WTC11 (cell line): ENCODE data around the gene WNT9B. TPM values are rescaled to one million over a fixed set of nuclear protein-coding genes. Genes with fewer than 3 reads are reported as not detected.

ENCODE experiments used
- ATAC-seq: fragments of 200-7000 bp; cut with Tn5 transposase; 2 replicates; pipeline ENCODE4 v1.10.0; 2021; ENCODE audit warnings: mild to moderate bottlenecking, moderate library complexity
- CTCF ChIA-PET: fragments of 300-600 bp; sonication (Branson Sonifier 250); formaldehyde crosslinking; loops from one replicate; lab custom pipeline; 2021; ENCODE audit warnings: antibody characterized with exemption; lab: Charles Lee
- POLR2A ChIA-PET: fragments of 350-600 bp; sonication (Branson Sonifier 250); formaldehyde crosslinking; loops from one replicate; lab custom pipeline; 2021; ENCODE audit warnings: antibody characterized with exemption; lab: Charles Lee
- DNase-seq: peaks from one replicate; pipeline ENCODE4 v3.0.0; 2021; ENCODE audit warnings: low spot score
- H3K27ac Mint-ChIP-seq: 2 replicates; pipeline ENCODE4 v1.8.0; 2021; ENCODE audit warnings: mixed read lengths
- H3K27me3 Mint-ChIP-seq: 2 replicates; pipeline ENCODE4 v1.8.0; 2021; ENCODE audit warnings: low read depth, mild to moderate bottlenecking, moderate library complexity, mixed read lengths
- H3K36me3 Mint-ChIP-seq: 2 replicates; pipeline ENCODE4 v1.8.0; 2021; ENCODE audit warnings: mixed read lengths
- H3K4me1 Mint-ChIP-seq: 2 replicates; pipeline ENCODE4 v1.8.0; 2022; ENCODE audit warnings: mixed read lengths
- H3K4me3 Mint-ChIP-seq: 2 replicates; pipeline ENCODE4 v1.8.0; 2021; ENCODE audit warnings: mild to moderate bottlenecking, moderate library complexity, mixed read lengths
- H3K9me3 Mint-ChIP-seq: 2 replicates; pipeline ENCODE4 v1.8.0; 2021; ENCODE audit warnings: mixed read lengths
- CBFB ChIP-seq: sonication (generic); formaldehyde crosslinking; IDR thresholded peaks from 2 replicates; pipeline ENCODE4 v1.8.1; 2022; ENCODE audit warnings: mild to moderate bottlenecking, low read depth, missing genetic modification reagents
- EMX1 ChIP-seq: fragments of 250-450 bp; sonication (Bioruptor Pico); IDR thresholded peaks from 2 replicates; pipeline ENCODE4 v1.8.0; 2021; ENCODE audit warnings: mild to moderate bottlenecking
- FOXK1 ChIP-seq: sonication (generic); formaldehyde crosslinking; IDR thresholded peaks from 2 replicates; pipeline ENCODE4 v1.8.0; 2022; ENCODE audit warnings: mild to moderate bottlenecking, moderate library complexity, missing genetic modification reagents
- MXD4 ChIP-seq: fragments of 250-450 bp; sonication (Bioruptor Pico); IDR thresholded peaks from 2 replicates; pipeline ENCODE4 v1.8.0; 2021; ENCODE audit warnings: mild to moderate bottlenecking, moderate library complexity, borderline replicate concordance
- NFATC4 ChIP-seq: fragments of 250-450 bp; sonication (Bioruptor Pico); IDR thresholded peaks from 2 replicates; pipeline ENCODE4 v1.9.0; 2021; ENCODE audit warnings: mild to moderate bottlenecking
- NFE2L1 ChIP-seq: sonication (generic); formaldehyde crosslinking; IDR thresholded peaks from 2 replicates; pipeline ENCODE4 v1.8.1; 2023; ENCODE audit warnings: missing genetic modification reagents
- NFYB ChIP-seq: sonication (generic); formaldehyde crosslinking; conservative IDR thresholded peaks from 2 replicates; pipeline ENCODE4 v1.8.0; 2022; ENCODE audit warnings: low read depth, missing genetic modification reagents
- OVOL2 ChIP-seq: fragments of 250-450 bp; sonication (Bioruptor Pico); IDR thresholded peaks from 2 replicates; pipeline ENCODE4 v1.9.0; 2021; ENCODE audit warnings: mild to moderate bottlenecking, borderline replicate concordance
- SMAD4 ChIP-seq: sonication (generic); formaldehyde crosslinking; IDR thresholded peaks from 2 replicates; pipeline ENCODE4 v1.8.0; 2022; ENCODE audit warnings: mild to moderate bottlenecking, missing genetic modification reagents
- TCF7 ChIP-seq: sonication (generic); formaldehyde crosslinking; IDR thresholded peaks from 2 replicates; pipeline ENCODE4 v1.8.0; 2022; ENCODE audit warnings: mild to moderate bottlenecking, low read depth, missing genetic modification reagents, moderate library complexity
- ZNF263 ChIP-seq: sonication (generic); formaldehyde crosslinking; IDR thresholded peaks from 2 replicates; pipeline ENCODE4 v1.8.1; 2022; ENCODE audit warnings: low read depth, mild to moderate bottlenecking, moderate library complexity, missing genetic modification reagents
- ZNF396 ChIP-seq: fragments of 250-450 bp; sonication (Bioruptor Pico); IDR thresholded peaks from 2 replicates; pipeline ENCODE4 v1.8.0; 2021; ENCODE audit warnings: mild to moderate bottlenecking, moderate library complexity, borderline replicate concordance
- ZNF416 ChIP-seq: fragments of 250-450 bp; sonication (Bioruptor Pico); IDR thresholded peaks from 2 replicates; pipeline ENCODE4 v1.9.0; 2021; ENCODE audit warnings: mild to moderate bottlenecking, inconsistent platforms
- total RNA-seq: library from RNA; stranded (reverse); gene quantifications from 3 replicates; pipeline ENCODE4 v1.2.3, GENCODE V29; 2021
- TF ChIP-seq, protein P1 (sequence below): sonication (generic); formaldehyde crosslinking; IDR thresholded peaks from 2 replicates; pipeline ENCODE4 v1.8.1; 2023; ENCODE audit warnings: mild to moderate bottlenecking, missing genetic modification reagents
- TF ChIP-seq, protein P2 (sequence below): sonication (generic); formaldehyde crosslinking; IDR thresholded peaks from 2 replicates; pipeline ENCODE4 v1.8.0; 2023; ENCODE audit warnings: missing genetic modification reagents
- TF ChIP-seq, protein P3 (sequence below): sonication (generic); formaldehyde crosslinking; IDR thresholded peaks from 2 replicates; pipeline ENCODE4 v1.8.1; 2022; ENCODE audit warnings: low read depth, mild to moderate bottlenecking, moderate library complexity, missing genetic modification reagents, borderline replicate concordance
- TF ChIP-seq, protein P4 (sequence below): fragments of 250-450 bp; sonication (Bioruptor Pico); IDR thresholded peaks from 2 replicates; pipeline ENCODE4 v1.9.0; 2021; ENCODE audit warnings: mild to moderate bottlenecking
- TF ChIP-seq, protein P5 (sequence below): fragments of 250-450 bp; sonication (Bioruptor Pico); IDR thresholded peaks from 2 replicates; pipeline ENCODE4 v1.8.0; 2021; ENCODE audit warnings: mild to moderate bottlenecking
- TF ChIP-seq, protein P6 (sequence below): sonication (generic); formaldehyde crosslinking; IDR thresholded peaks from 2 replicates; pipeline ENCODE4 v1.8.0; 2023; ENCODE audit warnings: mild to moderate bottlenecking, missing genetic modification reagents
- TF ChIP-seq, protein P7 (sequence below): fragments of 250-450 bp; sonication (Bioruptor Pico); conservative IDR thresholded peaks from 2 replicates; pipeline ENCODE4 v1.9.0; 2021; ENCODE audit warnings: mild to moderate bottlenecking
- TF ChIP-seq, protein P8 (sequence below): sonication (generic); formaldehyde crosslinking; IDR thresholded peaks from 2 replicates; pipeline ENCODE4 v1.8.1; 2022; ENCODE audit warnings: missing genetic modification reagents, borderline replicate concordance

Gene WNT9B
- total RNA-seq, 1 experiment from 2014 or later: 0.87 TPM

DNA sequence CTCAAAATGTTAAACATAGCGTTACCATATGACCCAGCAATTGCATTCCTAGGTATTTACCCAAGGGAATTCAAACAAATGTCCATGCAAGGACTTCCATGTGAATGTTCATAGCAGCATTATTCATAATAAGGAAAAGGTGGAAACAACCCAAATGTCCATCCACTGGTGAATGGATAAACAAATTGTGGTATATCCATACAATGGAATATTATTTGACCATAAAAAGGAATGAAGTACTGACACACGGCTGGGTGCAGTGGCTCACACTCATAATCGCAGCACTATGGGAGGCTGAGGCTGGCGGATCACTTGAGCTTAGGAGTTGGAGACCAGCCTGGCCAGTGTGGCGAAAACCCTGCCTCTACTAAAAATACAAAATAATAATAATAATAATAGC, 47.5 kb downstream of the WNT9B start (continued):
- TF ChIP-seq, protein P1, sequence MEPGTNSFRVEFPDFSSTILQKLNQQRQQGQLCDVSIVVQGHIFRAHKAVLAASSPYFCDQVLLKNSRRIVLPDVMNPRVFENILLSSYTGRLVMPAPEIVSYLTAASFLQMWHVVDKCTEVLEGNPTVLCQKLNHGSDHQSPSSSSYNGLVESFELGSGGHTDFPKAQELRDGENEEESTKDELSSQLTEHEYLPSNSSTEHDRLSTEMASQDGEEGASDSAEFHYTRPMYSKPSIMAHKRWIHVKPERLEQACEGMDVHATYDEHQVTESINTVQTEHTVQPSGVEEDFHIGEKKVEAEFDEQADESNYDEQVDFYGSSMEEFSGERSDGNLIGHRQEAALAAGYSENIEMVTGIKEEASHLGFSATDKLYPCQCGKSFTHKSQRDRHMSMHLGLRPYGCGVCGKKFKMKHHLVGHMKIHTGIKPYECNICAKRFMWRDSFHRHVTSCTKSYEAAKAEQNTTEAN (CRISPR knock-in tag): no peak
- TF ChIP-seq, protein P2, sequence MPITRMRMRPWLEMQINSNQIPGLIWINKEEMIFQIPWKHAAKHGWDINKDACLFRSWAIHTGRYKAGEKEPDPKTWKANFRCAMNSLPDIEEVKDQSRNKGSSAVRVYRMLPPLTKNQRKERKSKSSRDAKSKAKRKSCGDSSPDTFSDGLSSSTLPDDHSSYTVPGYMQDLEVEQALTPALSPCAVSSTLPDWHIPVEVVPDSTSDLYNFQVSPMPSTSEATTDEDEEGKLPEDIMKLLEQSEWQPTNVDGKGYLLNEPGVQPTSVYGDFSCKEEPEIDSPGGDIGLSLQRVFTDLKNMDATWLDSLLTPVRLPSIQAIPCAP (CRISPR knock-in tag): no peak
- TF ChIP-seq ZNF416 (no peak), CBFB (no peak), EMX1 (CRISPR knock-in tag) (no peak), NFE2L1 (no peak), SMAD4 (CRISPR knock-in tag) (no peak), TCF7 (CRISPR knock-in tag) (no peak), ZNF263 (CRISPR knock-in tag) (no peak), NFATC4 (no peak)
- TF ChIP-seq, protein P3, sequence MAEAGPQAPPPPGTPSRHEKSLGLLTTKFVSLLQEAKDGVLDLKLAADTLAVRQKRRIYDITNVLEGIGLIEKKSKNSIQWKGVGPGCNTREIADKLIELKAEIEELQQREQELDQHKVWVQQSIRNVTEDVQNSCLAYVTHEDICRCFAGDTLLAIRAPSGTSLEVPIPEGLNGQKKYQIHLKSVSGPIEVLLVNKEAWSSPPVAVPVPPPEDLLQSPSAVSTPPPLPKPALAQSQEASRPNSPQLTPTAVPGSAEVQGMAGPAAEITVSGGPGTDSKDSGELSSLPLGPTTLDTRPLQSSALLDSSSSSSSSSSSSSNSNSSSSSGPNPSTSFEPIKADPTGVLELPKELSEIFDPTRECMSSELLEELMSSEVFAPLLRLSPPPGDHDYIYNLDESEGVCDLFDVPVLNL: no peak

DNA sequence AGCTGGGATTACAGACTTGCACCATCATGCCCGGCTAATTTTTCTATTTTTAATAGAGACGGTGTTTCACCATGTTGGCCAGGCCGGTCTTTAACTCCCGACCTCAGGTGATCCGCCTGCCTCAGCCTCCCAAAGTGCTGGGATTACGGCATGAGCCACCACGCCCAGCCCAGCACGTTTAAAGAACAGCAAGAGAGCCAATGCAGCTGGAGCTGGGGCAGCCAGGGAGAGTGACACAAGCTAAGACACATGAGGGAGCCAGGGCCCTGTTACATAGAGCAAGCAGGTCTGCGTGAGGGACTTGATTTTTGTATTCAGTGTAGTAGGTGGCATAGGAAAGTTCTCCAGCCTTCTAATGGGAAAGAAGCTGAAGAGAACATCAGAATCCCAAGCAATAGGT, 49.9 kb downstream of the WNT9B start:
- TF ChIP-seq FOXK1 (CRISPR knock-in tag) (no peak), ZNF416 (no peak), OVOL2 (no peak), NFYB (CRISPR knock-in tag) (no peak), MXD4 (CRISPR knock-in tag) (no peak), ZNF396 (CRISPR knock-in tag) (no peak)
- TF ChIP-seq, protein P4, sequence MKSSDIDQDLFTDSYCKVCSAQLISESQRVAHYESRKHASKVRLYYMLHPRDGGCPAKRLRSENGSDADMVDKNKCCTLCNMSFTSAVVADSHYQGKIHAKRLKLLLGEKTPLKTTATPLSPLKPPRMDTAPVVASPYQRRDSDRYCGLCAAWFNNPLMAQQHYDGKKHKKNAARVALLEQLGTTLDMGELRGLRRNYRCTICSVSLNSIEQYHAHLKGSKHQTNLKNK (CRISPR knock-in tag): no peak
- TF ChIP-seq, protein P5, sequence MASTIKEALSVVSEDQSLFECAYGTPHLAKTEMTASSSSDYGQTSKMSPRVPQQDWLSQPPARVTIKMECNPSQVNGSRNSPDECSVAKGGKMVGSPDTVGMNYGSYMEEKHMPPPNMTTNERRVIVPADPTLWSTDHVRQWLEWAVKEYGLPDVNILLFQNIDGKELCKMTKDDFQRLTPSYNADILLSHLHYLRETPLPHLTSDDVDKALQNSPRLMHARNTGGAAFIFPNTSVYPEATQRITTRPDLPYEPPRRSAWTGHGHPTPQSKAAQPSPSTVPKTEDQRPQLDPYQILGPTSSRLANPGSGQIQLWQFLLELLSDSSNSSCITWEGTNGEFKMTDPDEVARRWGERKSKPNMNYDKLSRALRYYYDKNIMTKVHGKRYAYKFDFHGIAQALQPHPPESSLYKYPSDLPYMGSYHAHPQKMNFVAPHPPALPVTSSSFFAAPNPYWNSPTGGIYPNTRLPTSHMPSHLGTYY (CRISPR knock-in tag): no peak
- TF ChIP-seq, protein P6, sequence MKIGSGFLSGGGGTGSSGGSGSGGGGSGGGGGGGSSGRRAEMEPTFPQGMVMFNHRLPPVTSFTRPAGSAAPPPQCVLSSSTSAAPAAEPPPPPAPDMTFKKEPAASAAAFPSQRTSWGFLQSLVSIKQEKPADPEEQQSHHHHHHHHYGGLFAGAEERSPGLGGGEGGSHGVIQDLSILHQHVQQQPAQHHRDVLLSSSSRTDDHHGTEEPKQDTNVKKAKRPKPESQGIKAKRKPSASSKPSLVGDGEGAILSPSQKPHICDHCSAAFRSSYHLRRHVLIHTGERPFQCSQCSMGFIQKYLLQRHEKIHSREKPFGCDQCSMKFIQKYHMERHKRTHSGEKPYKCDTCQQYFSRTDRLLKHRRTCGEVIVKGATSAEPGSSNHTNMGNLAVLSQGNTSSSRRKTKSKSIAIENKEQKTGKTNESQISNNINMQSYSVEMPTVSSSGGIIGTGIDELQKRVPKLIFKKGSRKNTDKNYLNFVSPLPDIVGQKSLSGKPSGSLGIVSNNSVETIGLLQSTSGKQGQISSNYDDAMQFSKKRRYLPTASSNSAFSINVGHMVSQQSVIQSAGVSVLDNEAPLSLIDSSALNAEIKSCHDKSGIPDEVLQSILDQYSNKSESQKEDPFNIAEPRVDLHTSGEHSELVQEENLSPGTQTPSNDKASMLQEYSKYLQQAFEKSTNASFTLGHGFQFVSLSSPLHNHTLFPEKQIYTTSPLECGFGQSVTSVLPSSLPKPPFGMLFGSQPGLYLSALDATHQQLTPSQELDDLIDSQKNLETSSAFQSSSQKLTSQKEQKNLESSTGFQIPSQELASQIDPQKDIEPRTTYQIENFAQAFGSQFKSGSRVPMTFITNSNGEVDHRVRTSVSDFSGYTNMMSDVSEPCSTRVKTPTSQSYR (CRISPR knock-in tag): no peak
- TF ChIP-seq, protein P7, sequence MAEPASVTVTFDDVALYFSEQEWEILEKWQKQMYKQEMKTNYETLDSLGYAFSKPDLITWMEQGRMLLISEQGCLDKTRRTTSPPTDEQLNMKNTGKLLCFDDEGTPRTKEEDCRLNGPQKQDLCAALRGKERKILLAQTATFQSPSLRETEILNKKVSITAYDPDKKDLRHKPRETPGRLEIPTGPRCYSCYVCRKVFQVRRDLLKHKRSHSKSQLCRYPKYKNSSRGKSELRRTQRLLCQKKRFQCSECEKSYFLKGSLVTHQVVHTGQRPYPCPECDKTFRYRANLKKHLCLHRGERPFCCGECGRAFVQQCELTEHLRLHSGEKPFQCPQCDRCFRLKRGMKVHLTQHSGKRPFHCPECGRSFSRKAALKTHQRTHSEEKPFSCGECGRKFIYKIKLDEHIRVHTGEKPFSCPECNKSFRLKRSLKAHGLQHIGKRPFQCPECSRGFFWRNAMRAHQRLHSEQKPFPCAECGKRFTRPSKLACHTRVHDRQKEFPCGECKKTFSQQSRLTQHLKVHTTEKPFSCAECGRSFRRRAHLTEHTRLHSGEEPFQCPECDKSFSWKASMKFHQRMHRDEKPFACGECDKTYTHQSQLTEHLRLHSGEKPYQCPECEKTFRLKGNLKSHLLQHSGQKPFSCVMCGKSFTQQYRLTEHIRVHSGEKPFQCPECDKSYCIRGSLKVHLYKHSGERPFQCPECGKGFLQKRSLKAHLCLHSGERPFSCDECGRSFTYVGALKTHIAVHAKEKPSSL (CRISPR knock-in tag): no peak
- TF ChIP-seq, protein P8, sequence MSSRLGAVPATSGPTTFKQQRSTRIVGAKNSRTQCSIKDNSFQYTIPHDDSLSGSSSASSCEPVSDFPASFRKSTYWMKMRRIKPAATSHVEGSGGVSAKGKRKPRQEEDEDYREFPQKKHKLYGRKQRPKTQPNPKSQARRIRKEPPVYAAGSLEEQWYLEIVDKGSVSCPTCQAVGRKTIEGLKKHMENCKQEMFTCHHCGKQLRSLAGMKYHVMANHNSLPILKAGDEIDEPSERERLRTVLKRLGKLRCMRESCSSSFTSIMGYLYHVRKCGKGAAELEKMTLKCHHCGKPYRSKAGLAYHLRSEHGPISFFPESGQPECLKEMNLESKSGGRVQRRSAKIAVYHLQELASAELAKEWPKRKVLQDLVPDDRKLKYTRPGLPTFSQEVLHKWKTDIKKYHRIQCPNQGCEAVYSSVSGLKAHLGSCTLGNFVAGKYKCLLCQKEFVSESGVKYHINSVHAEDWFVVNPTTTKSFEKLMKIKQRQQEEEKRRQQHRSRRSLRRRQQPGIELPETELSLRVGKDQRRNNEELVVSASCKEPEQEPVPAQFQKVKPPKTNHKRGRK (CRISPR knock-in tag): no peak
- Mint-ChIP-seq H3K36me3 (no peaks in the 10 kb centered on the region), H3K27me3 (0 out of 2 replicates have a peak, but pooled peaks cover 2% of the 10 kb centered on the region), H3K27ac (no peak overlapping the region), H3K9me3 (peaks cover 13% of the 10 kb centered on the region), H3K4me3 (no peak overlapping the region), H3K4me1 (peaks cover 12% of the 10 kb centered on the region)
- ATAC-seq: no peak
- CTCF ChIA-PET: interaction anchor here (1.1 to 2.0 kb wide), 3 partner anchors 24 to 66 kb away, joined by 3 to 8 read pairs (median 3); no protein-coding TSS in a partner anchor
- no peak for DNase-seq
- POLR2A ChIA-PET: no interaction called here
